Duodenal mucosa (tissue), 2 donors: Measurements from ENCODE around the gene TRABD2A.
A peak's percentile ranks its signal among the peaks of the same experiment; 100 is the strongest.

ENCODE experiments used
- H3K27ac ChIP-seq: one replicate; pipeline ENCODE4 v1.7.0; 2013; ENCODE audit warnings: low read depth, low read length
- H3K27me3 ChIP-seq, 2 donors: one replicate each; pipeline ENCODE4 v1.7.0; 2013; ENCODE audit warnings: low read length in 2 of 2, control low read depth in 1 of 2; ENCODE audit not compliant: insufficient read depth in 2 of 2, control insufficient read depth in 1 of 2
- H3K36me3 ChIP-seq, 2 donors: one replicate each; pipeline ENCODE4 v1.7.0; 2013; ENCODE audit warnings: low read length in 2 of 2, control low read depth in 1 of 2; ENCODE audit not compliant: insufficient read depth in 2 of 2, control insufficient read depth in 1 of 2
- H3K4me1 ChIP-seq, 2 donors: one replicate each; pipeline ENCODE4 v1.7.0; 2013; ENCODE audit warnings: low read length in 2 of 2, control low read depth in 1 of 2; ENCODE audit not compliant: insufficient read depth in 2 of 2, control insufficient read depth in 1 of 2
- H3K4me3 ChIP-seq, 2 donors: one replicate each; pipeline ENCODE4 v1.7.0; 2013; ENCODE audit warnings: low read length in 2 of 2, low read depth in 1 of 2
- H3K9ac ChIP-seq, 2 donors: one replicate each; pipeline ENCODE4 v1.7.0; 2013; ENCODE audit warnings: low read length in 2 of 2, low read depth in 1 of 2
- H3K9me3 ChIP-seq, 2 donors: one replicate each; pipeline ENCODE4 v1.7.0; 2013; ENCODE audit warnings: low read length in 2 of 2, control low read depth in 1 of 2; ENCODE audit not compliant: control insufficient read depth in 1 of 2

Gene TRABD2A

GRCh38 chr2:84891355-84892010 lies 10.6 kb upstream of the TRABD2A start:
- Histone ChIP-seq H3K36me3 (no peaks in the 10 kb centered on the region), H3K9me3 (no peaks in the 10 kb centered on the region), H3K27me3 (no peaks in the 10 kb centered on the region), H3K4me3 (no peak overlapping the region), H3K27ac (no peak overlapping the region), H3K9ac (no peak overlapping the region), H3K4me1 (peaks cover 12 to 26% of the 10 kb centered on the region in 2 donors)

- Histone ChIP-seq H3K9ac (peak overlapping the region in 1 of 2 donors; percentile 28), H3K4me3 (peak overlapping the region; percentile 55 to 60), H3K4me1 (peaks cover 12 to 17% of the 10 kb centered on the region in 2 donors), H3K27me3 (no peaks in the 10 kb centered on the region), H3K36me3 (no peaks in the 10 kb centered on the region), H3K9me3 (no peaks in the 10 kb centered on the region), H3K27ac (no peak overlapping the region)
These were observed 8.4 kb upstream of the TRABD2A start for GRCh38 chr2:84889332-84889731.

- peak overlapping the region; percentile 55 to 60 for H3K4me3 ChIP-seq
- no peaks in the 10 kb centered on the region for H3K27me3 ChIP-seq
- H3K4me1 ChIP-seq: peaks cover 12 to 16% of the 10 kb centered on the region in 2 donors
- H3K36me3 ChIP-seq: no peaks in the 10 kb centered on the region
- H3K9ac ChIP-seq: peak overlapping the region; percentile 12 to 28
- peak overlapping the region; percentile 8 for H3K27ac ChIP-seq
- H3K9me3 ChIP-seq: no peaks in the 10 kb centered on the region
These were observed 7.8 kb upstream of the TRABD2A start for GRCh38 chr2:84888401-84889276.

GRCh38 chr2:84886791-84887190 lies 5.9 kb upstream of the TRABD2A start:
- no peaks in the 10 kb centered on the region for H3K9me3 ChIP-seq
- no peak overlapping the region for H3K4me3 ChIP-seq
- H3K4me1 ChIP-seq: peaks cover 12 to 16% of the 10 kb centered on the region in 2 donors
- no peaks in the 10 kb centered on the region for H3K27me3 ChIP-seq
- no peak overlapping the region for H3K27ac ChIP-seq
- H3K9ac ChIP-seq: no peak overlapping the region
- H3K36me3 ChIP-seq: no peaks in the 10 kb centered on the region

- peaks cover 22 to 23% of the 10 kb centered on the region in 2 donors for H3K4me1 ChIP-seq
- H3K27me3 ChIP-seq: peaks cover 1 to 5% of the 10 kb centered on the region in 2 donors
- H3K36me3 ChIP-seq: no peaks in the 10 kb centered on the region
- no peak overlapping the region for H3K27ac ChIP-seq
- no peak overlapping the region for H3K4me3 ChIP-seq
- no peaks in the 10 kb centered on the region for H3K9me3 ChIP-seq
- no peak overlapping the region for H3K9ac ChIP-seq
These were observed 4.2 kb upstream of the TRABD2A start for GRCh38 chr2:84885111-84885510.

- H3K4me3 ChIP-seq: no peak overlapping the region
- peaks cover 25% of the 10 kb centered on the region in 2 donors for H3K4me1 ChIP-seq
These were observed 3.6 kb upstream of the TRABD2A start for GRCh38 chr2:84884449-84884848.

GRCh38 chr2:84882775-84883550 lies 2.1 kb upstream of the TRABD2A start:
- Histone ChIP-seq H3K9me3 (no peaks in the 10 kb centered on the region), H3K27ac (no peak overlapping the region), H3K9ac (no peak overlapping the region), H3K4me3 (no peak overlapping the region), H3K36me3 (no peaks in the 10 kb centered on the region), H3K27me3 (peaks cover 3 to 5% of the 10 kb centered on the region in 2 donors), H3K4me1 (peaks cover 14 to 15% of the 10 kb centered on the region in 2 donors)

More at GRCh38 chr2:84884449-84884848, 3.6 kb upstream of the TRABD2A start:
- Histone ChIP-seq H3K36me3 (no peaks in the 10 kb centered on the region), H3K27me3 (peaks cover 3 to 5% of the 10 kb centered on the region in 2 donors), H3K9me3 (no peaks in the 10 kb centered on the region), H3K27ac (no peak overlapping the region), H3K9ac (no peak overlapping the region)

GRCh38 chr2:84882414-84882738 lies 1.5 kb upstream of the TRABD2A start:
- Histone ChIP-seq H3K27ac (no peak overlapping the region), H3K36me3 (no peaks in the 10 kb centered on the region), H3K4me3 (peak overlapping the region; percentile 77 to 84), H3K9me3 (no peaks in the 10 kb centered on the region), H3K27me3 (peaks cover 3 to 5% of the 10 kb centered on the region in 2 donors), H3K4me1 (peaks cover 14 to 15% of the 10 kb centered on the region in 2 donors), H3K9ac (peak overlapping the region in 1 of 2 donors; percentile 55)

- Histone ChIP-seq H3K4me3 (peak overlapping the region; percentile 77 to 84), H3K36me3 (no peaks in the 10 kb centered on the region), H3K27me3 (peaks cover 3 to 5% of the 10 kb centered on the region in 2 donors), H3K27ac (no peak overlapping the region), H3K4me1 (peaks cover 14 to 15% of the 10 kb centered on the region in 2 donors), H3K9me3 (no peaks in the 10 kb centered on the region), H3K9ac (peak overlapping the region; percentile 55 to 63)
These were observed 913 bp upstream of the TRABD2A start for GRCh38 chr2:84881581-84882413.
